ENCODE data around the gene GPRC5C.

Gene GPRC5C

DNA sequence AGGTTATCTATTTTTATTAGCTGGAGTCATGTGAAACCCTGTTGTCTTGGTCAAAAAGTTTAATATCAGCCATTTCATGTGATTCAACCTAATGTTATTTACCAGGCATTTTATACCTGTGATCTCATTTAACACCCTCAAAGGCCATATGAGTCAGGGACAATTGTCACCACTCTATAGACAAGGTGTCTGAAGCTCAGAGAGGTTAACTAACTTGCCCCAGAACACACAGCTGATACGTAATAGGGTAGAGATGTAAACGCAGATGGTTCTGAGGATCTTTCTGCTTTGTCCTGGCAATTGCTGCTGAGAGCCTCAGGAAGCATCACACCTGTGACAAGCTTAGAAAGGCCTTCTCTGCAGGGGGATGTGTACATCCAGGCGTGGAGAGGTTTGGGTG is 39.5 kb downstream of the GPRC5C start:
- Histone ChIP-seq H2AFZ (ENCODE audit: low read depth, low read length) (no peak overlapping the region), H3K79me2 (ENCODE audit: insufficient read depth, low read length) (peaks cover 7% of the 10 kb centered on the region; the same call in 1 of the 2 replicates), H3K9ac (ENCODE audit: low read depth, low read length) (no peak overlapping the region), H3K27ac (ENCODE audit: low read length) (no peak overlapping the region), H3K27me3 (ENCODE audit: insufficient read depth, low read length, poor library complexity) (peaks cover 22% of the 10 kb centered on the region), H3K36me3 (ENCODE audit: insufficient read depth, low read length) (peaks cover 17% of the 10 kb centered on the region), H3K4me1 (ENCODE audit: insufficient read depth, low read length) (peaks cover 32% of the 10 kb centered on the region), H4K20me1 (ENCODE audit: insufficient read depth, low read length) (peaks cover 7% of the 10 kb centered on the region; the same call in 1 of the 2 replicates), H3K9me3 (ENCODE audit: insufficient read depth, low read length, severe bottlenecking) (peaks cover 13% of the 10 kb centered on the region), H3K4me3 (ENCODE audit: low read depth in 1 of 2, low read length in 2 of 2) (no peak overlapping the region), H3K4me2 (ENCODE audit: insufficient read depth, low read length) (no peak overlapping the region)
- DNase-seq (no peak), ATAC-seq (ENCODE audit: insufficient read depth, low read depth) (no peak)
- TF ChIP-seq, protein P1, sequence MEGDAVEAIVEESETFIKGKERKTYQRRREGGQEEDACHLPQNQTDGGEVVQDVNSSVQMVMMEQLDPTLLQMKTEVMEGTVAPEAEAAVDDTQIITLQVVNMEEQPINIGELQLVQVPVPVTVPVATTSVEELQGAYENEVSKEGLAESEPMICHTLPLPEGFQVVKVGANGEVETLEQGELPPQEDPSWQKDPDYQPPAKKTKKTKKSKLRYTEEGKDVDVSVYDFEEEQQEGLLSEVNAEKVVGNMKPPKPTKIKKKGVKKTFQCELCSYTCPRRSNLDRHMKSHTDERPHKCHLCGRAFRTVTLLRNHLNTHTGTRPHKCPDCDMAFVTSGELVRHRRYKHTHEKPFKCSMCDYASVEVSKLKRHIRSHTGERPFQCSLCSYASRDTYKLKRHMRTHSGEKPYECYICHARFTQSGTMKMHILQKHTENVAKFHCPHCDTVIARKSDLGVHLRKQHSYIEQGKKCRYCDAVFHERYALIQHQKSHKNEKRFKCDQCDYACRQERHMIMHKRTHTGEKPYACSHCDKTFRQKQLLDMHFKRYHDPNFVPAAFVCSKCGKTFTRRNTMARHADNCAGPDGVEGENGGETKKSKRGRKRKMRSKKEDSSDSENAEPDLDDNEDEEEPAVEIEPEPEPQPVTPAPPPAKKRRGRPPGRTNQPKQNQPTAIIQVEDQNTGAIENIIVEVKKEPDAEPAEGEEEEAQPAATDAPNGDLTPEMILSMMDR (IDR thresholded peaks at IDR 0.05; ENCODE audit: borderline replicate concordance, extremely low read depth, low read length, poor library complexity, severe bottlenecking) = no peak
- no peak for TF ChIP-seq EZH2 (IDR thresholded peaks at IDR 0.05; ENCODE audit: borderline replicate concordance, low read depth, low read length, severe bottlenecking)

GRCh38 chr17:74472890-74473289 is 41.0 kb downstream of the GPRC5C start:
- H3K4me1 ChIP-seq (ENCODE audit: insufficient read depth, low read length) = peaks cover 32% of the 10 kb centered on the region
- H3K36me3 ChIP-seq (ENCODE audit: insufficient read depth, low read length) = peaks cover 17% of the 10 kb centered on the region
- H3K27ac ChIP-seq (ENCODE audit: low read length) = no peak overlapping the region
- peaks cover 3% of the 10 kb centered on the region; the same call in 1 of the 2 replicates for H3K79me2 ChIP-seq (ENCODE audit: insufficient read depth, low read length)
- TF ChIP-seq, protein P1 (IDR thresholded peaks at IDR 0.05; ENCODE audit: borderline replicate concordance, extremely low read depth, low read length, poor library complexity, severe bottlenecking) = no peak
- TF ChIP-seq EZH2 (IDR thresholded peaks at IDR 0.05; ENCODE audit: borderline replicate concordance, low read depth, low read length, severe bottlenecking) = no peak
- H3K9me3 ChIP-seq (ENCODE audit: insufficient read depth, low read length, severe bottlenecking) = peaks cover 15% of the 10 kb centered on the region
- H3K4me2 ChIP-seq (ENCODE audit: insufficient read depth, low read length) = no peak overlapping the region
- 0 out of 2 replicates have a peak, but pooled peaks cover 2% of the 10 kb centered on the region for H4K20me1 ChIP-seq (ENCODE audit: insufficient read depth, low read length)
- H3K27me3 ChIP-seq (ENCODE audit: insufficient read depth, low read length, poor library complexity) = peaks cover 9% of the 10 kb centered on the region
- no peak overlapping the region for H2AFZ ChIP-seq (ENCODE audit: low read depth, low read length)
- H3K9ac ChIP-seq (ENCODE audit: low read depth, low read length) = no peak overlapping the region
- no peak overlapping the region for H3K4me3 ChIP-seq (ENCODE audit: low read depth in 1 of 2, low read length in 2 of 2)
- ATAC-seq (ENCODE audit: insufficient read depth, low read depth) (no peak), DNase-seq (no peak)

GRCh38 chr17:74473294-74473693 is 41.4 kb downstream of the GPRC5C start:
- H3K9me3 ChIP-seq (ENCODE audit: insufficient read depth, low read length, severe bottlenecking) = peaks cover 15% of the 10 kb centered on the region
- DNase-seq (no peak), ATAC-seq (ENCODE audit: insufficient read depth, low read depth) (no peak)
- H3K79me2 ChIP-seq (ENCODE audit: insufficient read depth, low read length) = peaks cover 3% of the 10 kb centered on the region; the same call in 1 of the 2 replicates
- H3K27me3 ChIP-seq (ENCODE audit: insufficient read depth, low read length, poor library complexity) = peaks cover 9% of the 10 kb centered on the region
- no peak overlapping the region for H3K4me2 ChIP-seq (ENCODE audit: insufficient read depth, low read length)
- H3K4me1 ChIP-seq (ENCODE audit: insufficient read depth, low read length) = peaks cover 36% of the 10 kb centered on the region
- no peak overlapping the region for H3K9ac ChIP-seq (ENCODE audit: low read depth, low read length)
- H2AFZ ChIP-seq (ENCODE audit: low read depth, low read length) = no peak overlapping the region
- 0 out of 2 replicates have a peak, but pooled peaks cover 2% of the 10 kb centered on the region for H4K20me1 ChIP-seq (ENCODE audit: insufficient read depth, low read length)
- peaks cover 17% of the 10 kb centered on the region for H3K36me3 ChIP-seq (ENCODE audit: insufficient read depth, low read length)
- no peak for TF ChIP-seq EZH2 (IDR thresholded peaks at IDR 0.05; ENCODE audit: borderline replicate concordance, low read depth, low read length, severe bottlenecking)
- TF ChIP-seq, protein P1 (IDR thresholded peaks at IDR 0.05; ENCODE audit: borderline replicate concordance, extremely low read depth, low read length, poor library complexity, severe bottlenecking) = no peak
- H3K4me3 ChIP-seq (ENCODE audit: low read depth in 1 of 2, low read length in 2 of 2) = no peak overlapping the region
- H3K27ac ChIP-seq (ENCODE audit: low read length) = no peak overlapping the region

All from DND-41 (cell line).